ENCODE results near the gene ABCD1. TPM values are rescaled to one million over a fixed set of nuclear protein-coding genes. Genes with fewer than 3 reads are reported as not detected.
"Not testable (repeated sequence)": the region's sequence is repeated elsewhere in the genome, so short reads cannot be mapped to it uniquely, and the experiment has no call there.

The ABCD1 gene
- total RNA-seq, 3 donors from 2014 or later = 13.0 to 27.3 (median 13.0) TPM

DNA sequence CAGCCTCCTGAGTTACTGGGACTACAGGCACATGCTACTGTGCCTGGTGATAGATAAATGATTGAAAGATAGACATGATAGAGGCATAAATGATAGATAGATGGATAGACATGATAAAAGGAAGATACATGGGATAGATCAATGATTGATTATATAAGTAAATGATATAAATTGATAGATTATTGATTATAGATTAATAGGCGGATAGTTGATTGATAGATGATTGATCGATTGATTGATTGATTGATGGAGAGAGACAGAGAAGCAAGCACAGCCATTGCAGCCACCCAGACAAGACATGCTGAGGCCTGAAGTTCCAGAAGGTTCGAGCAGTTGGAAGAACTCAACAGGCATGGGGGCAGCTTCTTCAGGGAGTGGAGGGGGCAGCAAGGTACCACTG lies 21.7 kb downstream of the ABCD1 start:
- DNase-seq (no peak), ATAC-seq (no peak)
- no peaks in the 10 kb centered on the region for H3K9me3 ChIP-seq
- no peak overlapping the region for H3K4me3 ChIP-seq
- H3K4me1 ChIP-seq (ENCODE audit: low read depth) = no peaks in the 10 kb centered on the region
- intact Hi-C loops (cut with DNase I, micrococcal nuclease) = no loop called here
- TF ChIP-seq, protein P1, sequence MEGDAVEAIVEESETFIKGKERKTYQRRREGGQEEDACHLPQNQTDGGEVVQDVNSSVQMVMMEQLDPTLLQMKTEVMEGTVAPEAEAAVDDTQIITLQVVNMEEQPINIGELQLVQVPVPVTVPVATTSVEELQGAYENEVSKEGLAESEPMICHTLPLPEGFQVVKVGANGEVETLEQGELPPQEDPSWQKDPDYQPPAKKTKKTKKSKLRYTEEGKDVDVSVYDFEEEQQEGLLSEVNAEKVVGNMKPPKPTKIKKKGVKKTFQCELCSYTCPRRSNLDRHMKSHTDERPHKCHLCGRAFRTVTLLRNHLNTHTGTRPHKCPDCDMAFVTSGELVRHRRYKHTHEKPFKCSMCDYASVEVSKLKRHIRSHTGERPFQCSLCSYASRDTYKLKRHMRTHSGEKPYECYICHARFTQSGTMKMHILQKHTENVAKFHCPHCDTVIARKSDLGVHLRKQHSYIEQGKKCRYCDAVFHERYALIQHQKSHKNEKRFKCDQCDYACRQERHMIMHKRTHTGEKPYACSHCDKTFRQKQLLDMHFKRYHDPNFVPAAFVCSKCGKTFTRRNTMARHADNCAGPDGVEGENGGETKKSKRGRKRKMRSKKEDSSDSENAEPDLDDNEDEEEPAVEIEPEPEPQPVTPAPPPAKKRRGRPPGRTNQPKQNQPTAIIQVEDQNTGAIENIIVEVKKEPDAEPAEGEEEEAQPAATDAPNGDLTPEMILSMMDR (IDR thresholded peaks at IDR 0.05) = no peak
- H3K36me3 ChIP-seq (ENCODE audit: low read depth) = no peaks in the 10 kb centered on the region

DNA sequence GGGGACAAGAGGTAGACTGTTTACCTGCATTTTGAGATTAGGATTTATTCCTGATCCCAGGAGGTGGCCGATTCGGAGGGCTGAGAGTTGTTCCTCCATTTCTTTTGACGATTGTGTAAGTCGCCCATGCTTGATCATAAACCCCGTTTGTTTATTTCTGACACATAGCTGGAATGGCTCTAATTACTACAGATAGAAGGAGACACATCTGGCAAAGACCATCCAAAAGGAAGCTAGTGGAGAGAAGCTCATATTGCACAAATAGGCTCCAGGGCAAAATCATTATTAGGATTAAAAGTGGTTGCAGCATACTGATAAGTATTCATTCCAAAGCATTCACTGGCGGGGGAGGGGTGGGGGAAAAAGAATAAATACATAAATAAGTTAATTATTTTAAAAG lies 22.3 kb downstream of the ABCD1 start:
- H3K36me3 ChIP-seq (ENCODE audit: low read depth); intact Hi-C loops (cut with DNase I, micrococcal nuclease): not testable (repeated sequence)

DNA sequence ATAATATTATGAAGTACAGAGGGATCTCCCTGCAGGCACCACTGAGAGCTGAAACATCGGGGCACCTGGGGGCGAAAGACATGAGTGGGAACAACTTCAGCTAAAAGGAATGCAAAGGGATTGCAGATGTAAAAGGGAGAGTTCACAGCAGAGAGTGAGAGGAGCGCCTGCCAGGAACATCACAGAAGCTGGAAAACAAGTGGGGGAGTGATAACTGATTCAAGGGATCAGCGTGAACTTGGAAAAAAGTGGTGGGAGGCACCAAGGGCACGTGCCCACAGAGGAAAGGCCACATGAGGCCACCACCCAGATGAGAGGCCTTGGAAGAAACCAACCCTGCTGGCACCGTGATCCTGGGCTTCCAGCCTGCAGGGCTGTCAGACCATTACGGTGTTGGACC lies 24.4 kb downstream of the ABCD1 start:
- DNase-seq; H3K4me3 ChIP-seq; H3K4me1 ChIP-seq (ENCODE audit: low read depth); intact Hi-C loops (cut with DNase I, micrococcal nuclease); H3K9me3 ChIP-seq; H3K36me3 ChIP-seq (ENCODE audit: low read depth); ATAC-seq: not testable (repeated sequence)

More for the DNA sequence above, 22.3 kb downstream of the ABCD1 start:
- not testable (repeated sequence) for H3K4me1 ChIP-seq (ENCODE audit: low read depth); H3K4me3 ChIP-seq; DNase-seq; H3K9me3 ChIP-seq; ATAC-seq

DNA sequence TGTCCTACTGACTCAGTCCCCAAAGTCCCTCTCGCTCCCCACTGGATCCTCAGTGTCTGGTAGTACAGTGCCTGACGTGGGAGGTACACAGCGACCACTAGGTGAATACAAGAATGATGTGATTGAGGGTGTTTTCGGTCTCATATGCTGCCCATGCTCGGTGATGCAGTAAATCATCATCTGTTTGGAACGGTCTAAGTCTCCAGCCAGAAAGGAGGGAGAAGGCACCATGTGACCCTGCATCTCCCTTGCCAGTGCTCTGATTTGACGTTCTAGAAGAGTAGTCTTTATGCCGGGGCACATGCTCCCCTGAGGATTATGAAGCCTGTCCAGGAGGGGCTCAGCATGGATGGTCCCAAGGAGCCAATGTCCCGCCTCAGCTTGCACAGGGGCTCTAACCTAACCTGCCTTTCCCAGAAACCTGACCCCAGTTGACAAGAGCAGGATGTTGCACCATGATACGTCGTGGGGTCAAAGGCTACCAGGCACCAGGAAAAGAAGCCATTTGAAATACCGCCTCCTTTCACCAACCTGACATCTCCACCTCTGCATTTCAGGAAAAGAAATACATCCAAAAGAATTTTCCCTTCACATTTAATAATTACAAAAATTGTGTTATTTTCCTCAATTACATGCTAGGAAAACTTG lies 25.6 kb downstream of the ABCD1 start:
- intact Hi-C loops (cut with DNase I, micrococcal nuclease) = no loop called here
- no peak for ATAC-seq
- H3K9me3 ChIP-seq = no peaks in the 10 kb centered on the region
- no peak overlapping the region for H3K4me3 ChIP-seq
- TF ChIP-seq, protein P1 (IDR thresholded peaks at IDR 0.05) = no peak
- no peaks in the 10 kb centered on the region for H3K4me1 ChIP-seq (ENCODE audit: low read depth)
- no peak for DNase-seq
- no peaks in the 10 kb centered on the region for H3K36me3 ChIP-seq (ENCODE audit: low read depth)

DNA sequence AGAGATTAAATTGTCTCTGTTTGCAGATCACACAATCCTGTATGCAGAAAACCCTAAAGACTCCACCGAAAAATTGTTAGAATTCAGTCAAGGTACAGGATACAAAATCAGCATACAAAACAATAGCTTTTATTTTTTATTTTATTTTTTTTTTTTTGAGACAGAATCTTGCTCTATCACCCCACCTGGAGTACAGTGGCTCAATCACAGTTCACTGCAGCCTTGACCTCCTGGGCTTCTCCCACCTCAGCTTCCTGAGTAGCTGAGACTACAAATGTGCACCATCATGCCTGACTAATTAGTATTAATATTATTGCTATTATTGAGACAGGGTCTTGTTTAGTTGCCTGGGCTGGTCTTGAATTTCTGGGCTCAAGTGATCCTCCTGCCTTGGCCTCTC lies 30.5 kb downstream of the ABCD1 start:
- Histone ChIP-seq H3K36me3 (ENCODE audit: low read depth) (no peaks in the 10 kb centered on the region), H3K9me3 (no peaks in the 10 kb centered on the region), H3K4me3 (no peak overlapping the region), H3K4me1 (ENCODE audit: low read depth) (no peaks in the 10 kb centered on the region)
- TF ChIP-seq, protein P1 (IDR thresholded peaks at IDR 0.05) = no peak
- DNase-seq = no peak
- intact Hi-C loops (cut with DNase I, micrococcal nuclease) = no loop called here
- no peak for ATAC-seq

DNA sequence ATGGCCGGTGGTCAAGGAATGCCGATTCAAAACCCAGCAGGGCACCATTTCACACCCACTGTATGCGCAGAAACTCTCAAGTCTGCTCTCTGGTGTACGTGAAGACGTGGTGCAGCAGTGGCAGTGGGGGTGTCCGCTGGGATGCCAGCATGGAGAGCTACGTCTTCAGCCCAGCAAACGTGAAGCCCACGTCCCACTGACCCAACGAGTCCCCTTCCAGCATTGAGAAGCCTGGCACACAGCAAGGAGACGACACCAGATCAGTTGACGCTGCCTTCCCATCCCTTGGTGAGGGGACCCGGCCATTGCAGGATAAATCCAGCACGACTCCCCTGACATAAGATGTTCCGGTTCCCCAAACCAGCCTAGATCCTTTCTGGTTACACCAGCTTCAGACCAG lies 37.2 kb downstream of the ABCD1 start:
- ATAC-seq = no peak
- no peak for DNase-seq
- TF ChIP-seq, protein P1 (IDR thresholded peaks at IDR 0.05) = no peak
- Histone ChIP-seq H3K36me3 (ENCODE audit: low read depth) (no peaks in the 10 kb centered on the region), H3K4me3 (no peak overlapping the region), H3K9me3 (no peaks in the 10 kb centered on the region), H3K4me1 (ENCODE audit: low read depth) (no peaks in the 10 kb centered on the region)
- intact Hi-C loops (cut with DNase I, micrococcal nuclease) = loop anchor here in 1 of 2 donors (10.0 kb wide), 1 partner anchor 193 kb away; no protein-coding TSS in a partner anchor

Data from mucosa of descending colon (tissue), 3 donors.